Spinal cord (tissue), 10 donors: Measurements from ENCODE around the gene LACTBL1. TPM values are rescaled to one million over a fixed set of nuclear protein-coding genes. Genes with fewer than 3 reads are reported as not detected.
A peak's percentile ranks its signal among the peaks of the same experiment; 100 is the strongest.

Source experiments
- DNase-seq, 6 donors: peaks; one replicate each; pipeline versions ENCODE4 v3.0.0 to v3.0.0-alpha.2; 2013 to 2015; ENCODE audit warnings: low spot score in 6 of 6, low read depth in 4 of 6
- H3K27ac ChIP-seq: one replicate; pipeline ENCODE4 v1.5.1; 2013; ENCODE audit warnings: low read depth, low read length, control low read depth
- H3K27me3 ChIP-seq: one replicate; pipeline ENCODE4 v1.6.1; 2013; ENCODE audit warnings: low read length; ENCODE audit not compliant: control insufficient read depth, insufficient read depth
- H3K36me3 ChIP-seq: one replicate; pipeline ENCODE4 v1.6.1; 2013; ENCODE audit warnings: low read length; ENCODE audit not compliant: control insufficient read depth, insufficient read depth
- H3K4me1 ChIP-seq: one replicate; pipeline ENCODE4 v1.6.1; 2013; ENCODE audit warnings: low read length; ENCODE audit not compliant: control insufficient read depth, insufficient read depth
- H3K4me3 ChIP-seq: one replicate; pipeline ENCODE4 v1.5.1; 2013; ENCODE audit warnings: low read depth, low read length, control low read depth
- H3K9me3 ChIP-seq: one replicate; pipeline ENCODE4 v1.6.1; 2013; ENCODE audit warnings: low read length; ENCODE audit not compliant: control insufficient read depth, insufficient read depth
- WGBS: methylation state at CpG from one replicate; pipeline ENCODE4 v1.1.5; 2013; ENCODE audit warnings: missing lambda C conversion rate; ENCODE audit not compliant: insufficient coverage; 5-methylcytosine and 5-hydroxymethylcytosine counted together
- polyA plus RNA-seq, 2 donors: library from polyadenylated mRNA; unstranded; fragments of 120-200 nt; gene quantifications; one replicate each; pipeline ENCODE4 v1.2.1, GENCODE V29; 2013; ENCODE audit not compliant: insufficient read length in 2 of 2
- total RNA-seq, 2 donors: library from RNA; depleted of rRNA in 1 of 2; stranded (reverse); fragments of 120-200 nt in 1 of 2; fragments of >200 nt in 1 of 2; gene quantifications; one replicate each; pipeline versions ENCODE4 v1.2.3 to v1.2.4, GENCODE V29; 2013 to 2014
- donor health status: healthy.

The LACTBL1 gene
- total and polyA plus RNA-seq, 4 donors, result not detected

DNA sequence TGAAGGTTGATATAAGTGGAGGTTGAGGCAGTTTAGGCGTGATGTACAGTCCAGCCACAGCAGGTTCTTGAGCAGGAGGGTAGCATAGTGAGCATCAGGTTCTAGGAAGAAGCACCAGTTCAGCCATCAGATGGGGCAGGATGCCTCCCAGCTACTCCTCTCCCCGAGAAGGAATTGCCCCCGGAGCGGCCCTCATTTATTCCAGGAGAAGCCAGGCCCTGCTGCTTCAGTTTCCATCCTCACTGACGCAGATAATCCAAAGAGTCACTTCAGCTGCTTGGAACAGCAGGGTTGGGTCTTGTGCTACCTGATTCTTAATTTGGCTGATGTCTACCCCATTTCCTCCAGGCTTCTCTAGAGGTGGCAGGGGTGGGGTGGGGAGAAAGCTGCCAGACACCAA, 54.7 kb downstream of the LACTBL1 start:
- peaks cover 26% of the 10 kb centered on the region for H3K36me3 ChIP-seq
- H3K4me1 ChIP-seq, result peaks cover 37% of the 10 kb centered on the region
- no peaks in the 10 kb centered on the region for H3K9me3 ChIP-seq
- no peak overlapping the region for H3K4me3 ChIP-seq
- H3K27me3 ChIP-seq, result no peaks in the 10 kb centered on the region
- WGBS, result 96% methylated on average over 5 of the region's 5 CpGs
- DNase-seq, result no peak
- H3K27ac ChIP-seq, result no peak overlapping the region

DNA sequence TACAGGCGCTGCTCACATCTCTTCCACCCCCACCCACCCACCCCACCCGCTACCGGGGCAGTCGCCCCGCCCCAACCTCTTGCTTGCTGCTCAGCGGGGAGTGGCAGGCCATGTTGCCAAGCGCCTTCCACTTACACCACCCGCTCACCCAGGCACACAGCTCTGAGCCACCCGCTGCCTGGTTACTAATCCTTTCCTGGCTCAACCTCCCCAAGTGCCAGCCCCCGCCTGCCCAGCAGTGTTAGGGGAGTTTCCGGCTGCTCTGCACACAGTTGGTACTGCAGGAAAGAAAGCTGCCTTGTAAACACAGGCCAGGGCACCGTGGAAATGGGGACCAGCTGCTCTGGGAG, 56.2 kb downstream of the LACTBL1 start:
- no peaks in the 10 kb centered on the region for H3K27me3 ChIP-seq
- WGBS, result 84% methylated on average over 6 of the region's 12 CpGs
- H3K4me3 ChIP-seq, result no peak overlapping the region
- no peak overlapping the region for H3K27ac ChIP-seq
- H3K4me1 ChIP-seq, result peaks cover 40% of the 10 kb centered on the region
- peaks cover 41% of the 10 kb centered on the region for H3K36me3 ChIP-seq
- no peaks in the 10 kb centered on the region for H3K9me3 ChIP-seq
- DNase-seq, result peak in 1 of 6 donors; percentile 57

DNA sequence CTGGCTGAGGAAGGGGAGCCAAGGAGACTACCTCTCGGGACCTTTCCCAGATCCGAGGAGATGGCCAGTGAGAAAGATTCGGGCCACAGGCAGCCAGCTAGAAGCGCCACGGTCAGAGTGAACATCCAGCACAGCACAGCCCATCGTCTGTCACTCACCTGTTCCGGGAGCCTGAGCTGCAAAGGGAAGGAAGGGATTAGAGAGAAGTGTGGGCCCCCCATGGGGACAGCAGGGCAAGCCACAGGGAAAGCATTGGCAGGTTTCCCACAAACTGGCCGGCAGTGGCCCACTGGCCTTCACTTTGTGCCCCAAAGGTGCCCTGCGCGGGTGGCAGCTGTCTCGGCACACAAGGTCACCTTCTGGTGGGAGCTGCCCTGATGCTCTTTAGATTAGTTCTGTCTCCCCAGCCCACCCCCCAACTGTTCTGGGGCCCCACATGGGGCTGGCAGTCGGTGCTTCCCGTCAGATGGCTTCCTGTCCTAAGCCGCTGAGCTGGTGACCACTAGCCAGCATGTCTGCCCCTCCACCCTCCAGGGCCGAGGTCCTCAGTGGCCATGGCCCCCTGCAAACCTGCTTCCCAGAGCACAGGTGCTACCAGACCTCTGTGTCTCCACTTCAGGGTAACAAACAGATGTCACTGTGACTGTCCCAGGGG, 56.7 kb downstream of the LACTBL1 start:
- Histone ChIP-seq H3K9me3 (no peaks in the 10 kb centered on the region), H3K27me3 (no peaks in the 10 kb centered on the region), H3K4me1 (peaks cover 40% of the 10 kb centered on the region), H3K36me3 (peaks cover 46% of the 10 kb centered on the region), H3K4me3 (no peak overlapping the region), H3K27ac (no peak overlapping the region)
- no peak for DNase-seq
- WGBS, result 76% methylated on average over 15 of the region's 15 CpGs

DNA sequence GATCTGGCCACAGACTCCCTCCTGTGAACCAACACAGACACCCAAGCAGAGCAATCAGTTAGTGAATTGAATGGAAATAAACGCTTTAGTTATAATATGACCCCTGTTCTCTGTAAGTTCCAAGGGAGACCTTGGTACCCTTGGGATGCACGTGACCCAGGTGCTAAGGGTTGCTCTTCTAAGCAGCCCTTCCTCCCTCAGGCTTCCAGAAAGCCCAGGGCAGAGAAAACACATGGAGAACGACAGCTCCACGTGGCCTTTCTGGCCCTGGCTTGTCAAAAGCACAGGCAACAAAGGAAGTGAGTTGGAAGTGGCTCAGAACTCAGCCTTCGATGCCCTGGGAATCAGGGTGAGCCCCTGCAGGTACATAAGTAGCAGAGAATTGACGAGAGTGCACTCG, 57.4 kb downstream of the LACTBL1 start:
- no peak overlapping the region for H3K27ac ChIP-seq
- H3K36me3 ChIP-seq, result peaks cover 53% of the 10 kb centered on the region
- no peaks in the 10 kb centered on the region for H3K9me3 ChIP-seq
- H3K4me3 ChIP-seq, result no peak overlapping the region
- DNase-seq, result no peak
- 70% methylated on average over 7 of the region's 7 CpGs for WGBS
- peaks cover 40% of the 10 kb centered on the region for H3K4me1 ChIP-seq
- H3K27me3 ChIP-seq, result no peaks in the 10 kb centered on the region

DNA sequence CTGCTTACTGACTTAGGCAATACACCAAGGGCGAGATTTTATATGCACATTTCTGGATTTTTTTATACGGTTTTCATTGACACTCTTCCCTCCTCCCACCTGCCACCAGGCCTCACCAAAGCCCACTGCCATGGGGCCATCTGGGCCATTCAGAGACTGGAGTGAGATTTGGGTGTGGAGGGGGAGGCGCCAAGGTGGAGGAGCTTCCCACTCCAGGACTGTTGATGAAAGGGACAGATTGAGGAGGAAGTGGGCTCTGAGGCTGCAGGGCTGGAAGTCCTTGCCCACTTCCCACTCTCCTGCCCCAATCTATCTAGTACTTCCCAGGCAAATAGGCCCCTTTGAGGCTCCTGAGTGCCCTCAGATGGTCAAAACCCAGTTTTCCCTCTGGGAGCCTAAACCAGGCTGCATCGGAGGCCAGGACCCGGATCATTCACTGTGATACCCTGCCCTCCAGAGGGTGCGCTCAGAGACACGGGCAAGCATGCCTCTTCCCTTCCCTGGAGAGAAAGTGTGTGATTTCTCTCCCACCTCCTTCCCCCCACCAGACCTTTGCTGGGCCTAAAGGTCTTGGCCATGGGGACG, 57.9 kb downstream of the LACTBL1 start:
- no peak for DNase-seq
- Histone ChIP-seq H3K36me3 (peaks cover 58% of the 10 kb centered on the region), H3K27ac (no peak overlapping the region), H3K4me3 (no peak overlapping the region), H3K9me3 (no peaks in the 10 kb centered on the region), H3K27me3 (no peaks in the 10 kb centered on the region), H3K4me1 (peaks cover 40% of the 10 kb centered on the region)
- WGBS, result 85% methylated on average over 2 of the region's 8 CpGs

DNA sequence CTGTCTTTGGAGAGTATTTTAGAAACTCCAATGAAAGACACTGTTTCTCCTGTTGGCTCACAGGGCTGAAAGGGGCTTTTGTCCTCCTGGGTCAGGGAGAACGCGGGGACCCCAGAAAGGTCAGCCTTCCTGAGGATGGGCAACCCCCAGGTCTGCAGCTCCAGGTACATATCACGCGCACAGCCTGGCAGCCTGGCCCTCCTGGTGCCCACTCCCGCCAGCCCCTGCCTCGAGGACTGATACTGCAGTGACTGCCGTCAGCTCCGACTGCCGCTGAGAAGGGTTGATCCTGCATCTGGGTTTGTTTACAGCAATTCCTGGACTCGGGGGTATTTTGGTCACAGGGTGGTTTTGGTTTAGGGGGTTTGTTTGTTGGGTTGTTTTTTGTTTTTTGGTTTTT, 58.5 kb downstream of the LACTBL1 start:
- H3K9me3 ChIP-seq, result no peaks in the 10 kb centered on the region
- 64% methylated on average over 10 of the region's 10 CpGs for WGBS
- no peaks in the 10 kb centered on the region for H3K27me3 ChIP-seq
- no peak overlapping the region for H3K4me3 ChIP-seq
- H3K27ac ChIP-seq, result no peak overlapping the region
- DNase-seq, result no peak
- peaks cover 64% of the 10 kb centered on the region for H3K36me3 ChIP-seq
- H3K4me1 ChIP-seq, result peaks cover 40% of the 10 kb centered on the region

DNA sequence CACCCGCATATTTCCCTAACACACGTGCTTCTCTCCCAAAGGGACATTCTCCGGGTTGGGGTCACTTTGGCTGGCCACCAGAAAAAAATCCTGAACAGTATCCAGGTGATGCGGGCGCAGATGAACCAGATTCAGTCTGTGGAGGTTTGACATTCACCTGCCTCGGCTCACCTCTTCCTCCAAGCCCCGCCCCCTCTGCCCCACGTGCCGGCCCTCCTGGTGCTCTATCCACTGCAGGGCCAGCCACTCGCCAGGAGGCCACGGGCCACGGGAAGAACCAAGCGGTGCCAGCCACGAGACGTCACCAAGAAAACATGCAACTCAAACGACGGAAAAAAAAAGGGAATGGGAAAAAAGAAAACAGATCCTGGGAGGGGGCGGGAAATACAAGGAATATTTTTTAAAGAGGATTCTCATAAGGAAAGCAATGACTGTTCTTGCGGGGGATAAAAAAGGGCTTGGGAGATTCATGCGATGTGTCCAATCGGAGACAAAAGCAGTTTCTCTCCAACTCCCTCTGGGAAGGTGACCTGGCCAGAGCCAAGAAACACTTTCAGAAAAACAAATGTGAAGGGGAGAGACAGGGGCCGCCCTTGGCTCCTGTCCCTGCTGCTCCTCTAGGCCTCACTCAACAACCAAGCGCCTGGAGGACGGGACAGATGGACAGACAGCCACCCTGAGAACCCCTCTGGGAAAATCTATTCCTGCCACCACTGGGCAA, 59.1 kb downstream of the LACTBL1 start:
- DNase-seq, result peak in 2 of 6 donors; percentile 14 to 51

DNA sequence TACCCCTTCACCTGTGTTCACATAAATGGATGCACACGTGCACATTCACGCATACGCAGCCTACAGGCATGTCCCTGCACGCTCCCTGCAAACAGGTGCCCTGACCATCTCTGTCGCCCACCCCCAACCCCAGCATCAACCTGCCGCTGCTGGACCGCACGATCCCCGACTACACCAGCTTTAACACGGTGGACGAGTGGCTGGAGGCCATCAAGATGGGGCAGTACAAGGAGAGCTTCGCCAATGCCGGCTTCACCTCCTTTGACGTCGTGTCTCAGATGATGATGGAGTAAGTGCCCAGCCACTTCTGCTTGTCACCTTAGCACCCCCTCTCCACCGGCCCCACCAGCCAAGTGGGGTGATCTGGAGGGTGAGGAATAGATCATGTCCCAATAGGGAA, 60.4 kb downstream of the LACTBL1 start:
- Histone ChIP-seq H3K27me3 (no peaks in the 10 kb centered on the region), H3K4me1 (peaks cover 39% of the 10 kb centered on the region), H3K9me3 (no peaks in the 10 kb centered on the region), H3K27ac (no peak overlapping the region), H3K36me3 (peaks cover 82% of the 10 kb centered on the region), H3K4me3 (no peak overlapping the region)
- DNase-seq, result no peak
- 96% methylated on average over 15 of the region's 16 CpGs for WGBS

More for the DNA sequence above, 59.1 kb downstream of the LACTBL1 start:
- H3K9me3 ChIP-seq, result no peaks in the 10 kb centered on the region
- H3K27me3 ChIP-seq, result no peaks in the 10 kb centered on the region
- peaks cover 69% of the 10 kb centered on the region for H3K36me3 ChIP-seq
- 60% methylated on average over 19 of the region's 24 CpGs for WGBS
- H3K4me1 ChIP-seq, result peaks cover 40% of the 10 kb centered on the region
- H3K27ac ChIP-seq, result no peak overlapping the region
- H3K4me3 ChIP-seq, result no peak overlapping the region

DNA sequence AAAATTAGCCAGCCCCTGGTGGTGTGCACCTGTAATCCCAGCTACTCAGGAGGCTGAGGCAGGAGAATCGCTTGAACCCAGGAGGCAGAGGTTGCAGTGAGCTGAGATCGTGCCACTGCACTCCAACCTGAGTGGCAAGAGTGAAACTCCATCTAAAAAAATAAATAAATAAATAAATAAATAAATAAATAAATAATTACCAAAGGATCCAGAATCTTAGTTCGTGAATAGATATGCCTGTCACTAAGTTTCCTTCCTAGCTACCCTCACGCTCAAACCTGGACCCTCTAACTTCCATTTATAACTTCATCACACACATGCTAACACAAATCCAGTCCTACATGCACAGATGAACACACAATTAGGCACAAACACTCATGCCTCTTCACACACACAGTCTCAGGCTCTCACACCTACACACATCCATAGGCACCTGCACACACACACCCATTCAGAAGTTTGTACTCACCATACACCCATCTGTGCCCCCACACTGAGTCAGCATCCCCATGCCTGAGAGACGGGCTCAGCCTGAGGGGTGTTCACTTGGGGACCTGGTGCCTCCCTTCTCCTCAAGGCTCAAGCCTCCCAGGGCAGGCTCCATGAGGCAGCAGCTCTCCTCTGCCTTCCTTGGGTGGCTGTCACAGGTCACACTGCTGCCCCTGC, 61.5 kb downstream of the LACTBL1 start:
- no peak overlapping the region for H3K4me3 ChIP-seq

More for the DNA sequence above, 61.5 kb downstream of the LACTBL1 start:
- Histone ChIP-seq H3K9me3 (no peaks in the 10 kb centered on the region), H3K36me3 (peaks cover 90% of the 10 kb centered on the region), H3K27ac (no peak overlapping the region), H3K27me3 (no peaks in the 10 kb centered on the region), H3K4me1 (peaks cover 27% of the 10 kb centered on the region)
- DNase-seq, result no peak
- WGBS, result 100% methylated on average over 1 of the region's 5 CpGs
